Osteocyte (in vitro differentiated cells): ENCODE results near the gene PLEKHO2. TPM values are rescaled to one million over a fixed set of nuclear protein-coding genes. Genes with fewer than 3 reads are reported as not detected.

Source experiments
- DNase-seq: peaks from one replicate; pipeline ENCODE4 v3.0.0; 2021; ENCODE audit warnings: mixed read lengths; ENCODE audit not compliant: unreplicated experiment; ENCODE audit errors: extremely low spot score
- H3K27ac Mint-ChIP-seq: one replicate; pipeline ENCODE4 v1.8.0; 2021; ENCODE audit warnings: mild to moderate bottlenecking, mixed read lengths; ENCODE audit not compliant: unreplicated experiment
- H3K27me3 Mint-ChIP-seq: one replicate; pipeline ENCODE4 v1.8.0; 2021; ENCODE audit warnings: mixed read lengths; ENCODE audit not compliant: unreplicated experiment
- H3K36me3 Mint-ChIP-seq: one replicate; pipeline ENCODE4 v1.8.0; 2021; ENCODE audit warnings: mixed read lengths; ENCODE audit not compliant: unreplicated experiment
- H3K4me1 Mint-ChIP-seq: one replicate; pipeline ENCODE4 v1.8.0; 2021; ENCODE audit warnings: mixed read lengths; ENCODE audit not compliant: unreplicated experiment
- H3K4me3 Mint-ChIP-seq: one replicate; pipeline ENCODE4 v1.8.0; 2021; ENCODE audit warnings: mild to moderate bottlenecking, moderate library complexity, mixed read lengths; ENCODE audit not compliant: unreplicated experiment
- H3K9me3 Mint-ChIP-seq: one replicate; pipeline ENCODE4 v1.8.0; 2021; ENCODE audit warnings: mixed read lengths; ENCODE audit not compliant: unreplicated experiment
- CTCF ChIP-seq: fragments of 200-600 bp; sonication (generic); IDR thresholded peaks from 2 replicates; pipeline ENCODE4 v1.5.0; 2021; ENCODE audit warnings: antibody characterized with exemption, mild to moderate bottlenecking, moderate library complexity
- total RNA-seq: library from RNA; stranded (reverse); gene quantifications from 2 replicates; pipeline ENCODE4 v1.2.1, GENCODE V29; 2021

The PLEKHO2 gene
- total RNA-seq, 1 donor from 2014 or later: 24.5 TPM

GRCh38 chr15:64859226-64859625 lies 17.5 kb downstream of the PLEKHO2 start:
- no peak for TF ChIP-seq CTCF
- Mint-ChIP-seq H3K27me3 (no peaks in the 10 kb centered on the region), H3K4me3 (no peak overlapping the region), H3K9me3 (no peaks in the 10 kb centered on the region), H3K27ac (no peak overlapping the region), H3K36me3 (peaks cover 20% of the 10 kb centered on the region), H3K4me1 (peaks cover 55% of the 10 kb centered on the region)
- no peak for DNase-seq

DNA sequence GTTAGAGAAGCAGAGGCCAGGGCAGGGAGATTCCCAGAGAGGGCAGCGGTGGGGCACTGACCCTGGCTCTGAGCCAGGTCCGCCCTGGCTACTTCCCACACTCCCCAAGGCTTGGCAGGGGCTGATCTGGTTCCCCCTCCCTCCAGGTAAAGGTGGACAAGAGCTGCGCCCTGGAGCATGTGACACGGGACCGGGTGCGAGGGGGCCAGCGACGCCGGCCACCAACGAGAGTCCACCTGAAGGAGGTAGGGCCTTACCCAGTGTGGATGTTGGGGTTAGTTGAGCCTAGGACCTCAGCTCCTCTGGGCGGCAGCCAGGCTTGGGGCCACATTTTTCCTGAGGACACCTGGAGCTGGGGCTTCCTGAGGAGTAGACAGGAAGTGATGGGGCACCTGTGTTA lies 19.6 kb downstream of the PLEKHO2 start:
- TF ChIP-seq CTCF: no peak
- H3K4me1 Mint-ChIP-seq: peaks cover 52% of the 10 kb centered on the region
- H3K36me3 Mint-ChIP-seq: peaks cover 20% of the 10 kb centered on the region
- H3K27me3 Mint-ChIP-seq: no peaks in the 10 kb centered on the region
- no peak for DNase-seq
- no peak overlapping the region for H3K4me3 Mint-ChIP-seq
- H3K27ac Mint-ChIP-seq: no peak overlapping the region
- H3K9me3 Mint-ChIP-seq: no peaks in the 10 kb centered on the region

DNA sequence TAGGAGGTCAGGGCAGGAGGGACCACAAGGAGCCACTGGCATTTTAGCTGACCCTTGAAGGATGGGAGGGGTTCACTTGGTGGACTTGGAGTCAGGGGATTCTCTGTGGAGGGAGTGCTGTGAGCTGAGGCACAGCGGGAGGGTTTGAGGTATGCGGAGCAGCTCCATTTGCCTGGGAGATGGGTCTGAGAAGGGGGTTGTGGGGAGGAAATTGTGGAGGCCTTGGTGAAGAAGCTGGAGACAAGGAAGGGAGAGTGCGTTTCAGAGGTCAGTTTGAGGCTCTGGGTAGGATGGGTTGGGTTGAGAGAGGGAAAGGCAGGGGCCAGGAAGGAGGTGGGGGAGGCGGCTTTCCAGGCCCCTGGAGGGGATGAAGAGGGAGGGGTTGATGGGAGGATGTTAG lies 20.2 kb downstream of the PLEKHO2 start:
- DNase-seq: no peak
- Mint-ChIP-seq H3K36me3 (peaks cover 20% of the 10 kb centered on the region), H3K4me3 (no peak overlapping the region), H3K27me3 (no peaks in the 10 kb centered on the region), H3K9me3 (no peaks in the 10 kb centered on the region), H3K4me1 (peaks cover 52% of the 10 kb centered on the region), H3K27ac (peak overlapping the region; percentile 31)
- TF ChIP-seq CTCF: no peak

- Mint-ChIP-seq H3K4me1 (peaks cover 51% of the 10 kb centered on the region), H3K9me3 (no peaks in the 10 kb centered on the region), H3K4me3 (no peak overlapping the region), H3K27me3 (no peaks in the 10 kb centered on the region), H3K36me3 (peaks cover 20% of the 10 kb centered on the region), H3K27ac (peak overlapping the region; percentile 15)
- DNase-seq: no peak
- TF ChIP-seq CTCF: no peak
Measured at GRCh38 chr15:64862408-64862807, 20.7 kb downstream of the PLEKHO2 start.

DNA sequence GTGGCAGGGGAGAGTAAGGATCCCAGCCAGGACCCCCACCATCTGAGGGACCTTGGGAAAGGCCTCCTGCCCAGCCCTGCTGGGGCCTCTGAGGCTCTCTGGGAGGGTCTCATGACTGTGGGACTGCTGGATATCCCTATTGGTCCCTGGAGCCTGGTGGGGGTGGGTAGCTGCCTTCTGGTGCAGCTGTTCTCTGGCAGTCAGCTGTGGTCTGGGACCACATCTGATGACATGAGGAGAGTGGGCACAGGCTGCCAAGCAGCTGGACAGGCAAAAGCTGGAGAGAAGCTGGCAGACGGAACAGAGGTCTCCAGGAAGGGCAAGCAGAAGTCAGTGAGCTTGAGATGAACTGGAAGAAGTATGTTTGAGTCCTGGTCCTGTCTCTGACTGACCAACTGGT lies 22.4 kb downstream of the PLEKHO2 start:
- no peak for TF ChIP-seq CTCF
- no peaks in the 10 kb centered on the region for H3K9me3 Mint-ChIP-seq
- H3K27ac Mint-ChIP-seq: peak overlapping the region; percentile 61
- no peak for DNase-seq
- no peak overlapping the region for H3K4me3 Mint-ChIP-seq
- no peaks in the 10 kb centered on the region for H3K27me3 Mint-ChIP-seq
- peaks cover 18% of the 10 kb centered on the region for H3K36me3 Mint-ChIP-seq
- H3K4me1 Mint-ChIP-seq: peaks cover 36% of the 10 kb centered on the region
